Measurements from ENCODE around the gene ZNF165.

GRCh38 chr6:28111964-28112363 lies 31.6 kb downstream of the ZNF165 start:
- TF ChIP-seq ZNF274 (IDR thresholded peaks at IDR 0.05; ENCODE audit: low read depth, low read length), result no peak
- TF ChIP-seq YY1 (IDR thresholded peaks at IDR 0.05; ENCODE audit: insufficient read depth, insufficient read length), result no peak
